Stimulated activated CD8-positive, alpha-beta memory T cell treated with anti-CD3 and anti-CD28 coated beads, Interleukin-12 subunit alpha, Interleukin-12 subunit beta, amount 100 ng/mL, for 1 hour (primary cell): Measurements from ENCODE around the gene LAMA5.
A peak's percentile ranks its signal among the peaks of the same experiment; 100 is the strongest.
"Not testable (repeated sequence)": the region's sequence is repeated elsewhere in the genome, so short reads cannot be mapped to it uniquely, and the experiment has no call there.

Source experiments
- DNase-seq: peaks from one replicate; pipeline ENCODE4 v3.0.0-alpha.2; 2020; ENCODE audit warnings: low read depth

Gene LAMA5

DNA sequence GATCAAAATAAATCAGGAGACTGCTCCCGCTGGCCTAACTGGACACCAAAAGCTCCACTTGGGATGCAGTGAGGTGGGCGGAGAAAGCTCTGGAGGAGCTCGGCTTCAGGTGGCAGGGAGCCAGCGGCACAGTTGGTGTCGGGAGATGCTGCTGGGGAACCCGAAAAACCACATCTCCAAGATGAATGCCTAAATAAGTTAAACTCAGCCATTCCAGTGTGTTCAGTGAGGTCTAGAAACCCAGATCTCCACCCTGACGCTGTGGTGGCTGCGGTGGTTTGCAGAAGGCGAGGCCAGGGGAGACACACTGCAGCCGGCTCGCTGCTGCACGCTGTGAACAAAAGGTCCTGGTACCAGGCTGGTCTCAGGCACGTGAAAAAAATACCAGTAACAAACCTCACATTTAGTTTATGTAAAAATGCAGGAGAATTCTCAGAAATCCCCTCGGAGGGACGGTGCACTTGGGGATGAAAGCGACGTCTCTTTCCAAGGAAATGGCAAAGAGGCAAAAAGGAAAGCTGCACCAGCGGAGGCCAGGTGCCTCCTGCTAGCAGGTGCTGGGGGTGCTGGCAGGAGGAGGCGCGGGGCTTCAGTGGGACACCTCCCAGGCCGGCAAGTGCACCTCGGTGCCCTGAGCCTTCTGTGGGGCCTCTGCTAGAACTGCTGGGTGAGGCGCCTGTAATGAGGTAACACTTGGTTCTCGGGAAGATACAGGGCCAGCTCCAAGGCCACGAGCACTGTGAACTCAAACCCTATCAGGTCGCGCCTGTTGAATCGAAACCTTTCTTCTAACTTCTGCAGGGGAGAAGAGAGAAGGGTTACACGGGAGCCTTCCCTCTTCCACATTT, 23.4 kb upstream of the LAMA5 start:
- no peak for DNase-seq

GRCh38 chr20:62389601-62390087, 22.5 kb upstream of the LAMA5 start:
- DNase-seq = no peak

DNA sequence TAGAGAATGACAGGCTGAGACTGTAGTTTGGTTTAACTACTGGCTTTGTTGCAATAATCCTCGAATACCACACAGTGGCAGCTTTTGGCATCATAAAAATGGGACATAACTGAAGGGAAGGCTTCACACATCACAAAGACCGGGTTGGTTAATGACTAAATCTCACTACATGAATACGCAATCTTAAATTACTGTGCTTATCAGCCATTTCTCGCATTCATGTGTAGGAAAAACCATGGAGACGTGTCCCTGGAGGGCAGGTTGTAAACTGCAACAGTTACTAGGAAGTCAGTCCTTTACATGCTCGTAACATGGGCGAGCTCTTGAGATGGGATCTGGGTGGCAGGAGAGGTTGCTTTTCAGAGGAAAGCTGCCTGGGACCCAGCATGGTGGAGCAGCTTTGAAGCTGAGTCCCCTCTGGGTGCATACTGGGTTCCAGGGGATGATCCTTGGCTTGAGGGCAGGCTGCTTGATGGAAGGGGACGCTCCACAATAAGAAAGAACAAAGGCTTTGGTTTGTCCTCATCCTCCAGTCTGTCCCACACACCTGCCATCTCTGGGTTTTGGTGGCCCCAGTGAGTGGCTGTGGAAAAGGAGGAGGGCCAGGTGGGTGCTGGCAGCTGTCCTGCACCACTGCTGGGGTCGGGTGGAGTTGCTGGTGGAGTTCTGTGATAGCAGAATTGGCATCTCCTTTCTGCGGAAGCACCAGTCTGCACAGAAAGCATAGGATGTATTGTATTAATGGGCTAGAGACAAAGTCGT, 21.9 kb upstream of the LAMA5 start:
- DNase-seq = no peak

DNA sequence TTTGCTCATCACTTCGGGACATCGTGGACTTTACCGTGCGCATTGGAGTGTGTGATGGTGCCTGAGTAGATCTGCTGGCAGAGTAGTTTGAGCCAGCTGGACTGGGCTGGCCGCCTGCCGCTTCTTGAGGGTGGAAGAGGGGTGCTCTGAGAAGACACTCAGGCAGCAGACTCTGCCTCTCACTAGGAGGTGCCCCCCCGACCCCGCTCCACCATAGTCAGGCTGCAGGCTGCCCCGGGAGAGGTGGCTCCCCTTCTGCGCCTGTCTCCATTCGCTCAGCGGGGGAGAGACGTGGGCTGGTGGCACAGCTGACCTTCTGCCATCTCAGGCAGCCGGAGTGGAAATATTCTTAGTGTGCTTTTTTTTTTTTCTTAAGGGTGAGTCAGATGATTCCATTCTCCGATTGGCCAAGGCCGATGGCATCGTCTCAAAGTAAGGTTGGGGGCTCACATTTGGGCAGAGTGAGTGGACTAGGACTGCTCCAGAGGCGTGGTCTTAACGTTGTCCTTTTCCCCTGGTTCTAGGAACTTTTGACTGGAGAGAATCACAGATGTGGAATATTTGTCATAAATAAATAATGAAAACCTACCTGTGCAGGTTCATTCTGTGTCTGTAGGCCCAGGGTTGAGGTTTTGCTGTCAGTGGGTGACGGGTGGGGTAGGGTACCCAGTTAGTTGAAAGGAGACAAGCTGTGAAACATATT, 21.0 kb upstream of the LAMA5 start:
- DNase-seq = no peak

GRCh38 chr20:62387219-62387913, 20.3 kb upstream of the LAMA5 start:
- no peak for DNase-seq

DNA sequence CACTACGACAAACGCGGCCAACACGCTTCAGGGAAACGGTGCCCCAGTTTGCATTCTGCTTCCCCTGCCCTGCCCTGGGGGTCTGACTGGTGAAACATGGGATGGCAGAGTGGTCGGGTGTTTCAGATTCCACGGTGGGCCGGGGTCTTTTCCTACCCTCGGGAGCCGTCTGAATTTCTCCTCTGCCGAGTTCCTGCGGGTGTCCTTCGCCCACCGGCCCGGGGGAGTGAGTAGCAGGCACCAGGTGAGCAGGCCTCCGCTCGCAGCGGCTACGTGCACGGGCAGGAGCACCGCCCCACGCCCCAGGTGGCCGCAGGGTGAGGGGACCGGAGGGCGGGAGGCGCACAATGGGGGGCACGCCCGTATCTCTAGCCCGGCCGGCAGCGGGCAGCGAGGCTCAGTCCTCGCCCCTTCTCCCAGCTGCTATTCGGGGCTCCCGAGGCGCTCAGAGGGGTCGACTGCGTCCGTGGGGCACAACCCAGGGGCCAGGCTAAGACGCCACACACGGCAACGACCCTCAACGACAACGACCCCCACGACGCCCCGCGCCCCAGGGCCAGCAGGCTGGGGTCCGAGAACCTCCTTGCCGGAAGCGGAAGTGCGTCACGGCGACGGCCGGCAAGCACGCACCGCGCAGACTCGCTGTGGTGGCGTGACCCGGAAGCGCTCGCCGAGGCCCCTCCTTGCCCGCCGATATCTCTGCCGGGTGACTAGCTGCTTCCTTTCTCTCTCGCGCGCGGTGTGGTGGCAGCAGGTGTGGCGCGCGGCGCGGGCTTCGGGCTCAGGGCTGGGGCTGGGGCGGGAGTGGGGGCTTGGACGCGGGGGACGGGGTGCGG, 19.5 kb upstream of the LAMA5 start, which contains the start of gene RPS21:
RPS21 (plus strand) TSS at position 721 of the 836 bp plus-strand sequence. CDS start 236 bp downstream, outside the sequence.
- peak; percentile 89 for DNase-seq

- DNase-seq = peak; percentile 53
Measured at GRCh38 chr20:62382306-62383198, 15.4 kb upstream of the LAMA5 start.

- no peak for DNase-seq
Measured at GRCh38 chr20:62381842-62382241, 14.7 kb upstream of the LAMA5 start.

- DNase-seq = no peak
Measured at GRCh38 chr20:62381202-62381797, 14.2 kb upstream of the LAMA5 start.

DNA sequence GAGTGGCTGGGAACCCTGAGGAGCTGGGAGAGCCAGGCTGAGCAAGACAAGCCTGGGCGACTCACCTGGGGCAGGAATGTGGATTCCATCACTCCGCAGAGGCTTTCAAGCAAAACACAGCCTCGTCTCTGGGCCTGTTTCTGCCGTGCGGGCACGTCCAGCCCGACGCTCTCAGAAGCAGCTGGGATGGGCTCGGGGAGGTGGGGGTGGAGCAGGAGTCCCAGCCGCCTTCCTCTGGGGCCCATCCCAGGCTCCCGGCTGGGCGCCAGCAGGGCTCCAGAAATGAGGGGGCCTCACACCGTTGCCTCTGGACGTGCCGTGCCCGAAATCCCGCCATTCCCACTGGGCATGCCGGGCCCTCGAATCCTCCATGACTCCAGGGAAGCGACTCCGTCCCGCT, 11.1 kb upstream of the LAMA5 start:
- no peak for DNase-seq

GRCh38 chr20:62377615-62378178, 10.6 kb upstream of the LAMA5 start:
- DNase-seq = no peak

DNA sequence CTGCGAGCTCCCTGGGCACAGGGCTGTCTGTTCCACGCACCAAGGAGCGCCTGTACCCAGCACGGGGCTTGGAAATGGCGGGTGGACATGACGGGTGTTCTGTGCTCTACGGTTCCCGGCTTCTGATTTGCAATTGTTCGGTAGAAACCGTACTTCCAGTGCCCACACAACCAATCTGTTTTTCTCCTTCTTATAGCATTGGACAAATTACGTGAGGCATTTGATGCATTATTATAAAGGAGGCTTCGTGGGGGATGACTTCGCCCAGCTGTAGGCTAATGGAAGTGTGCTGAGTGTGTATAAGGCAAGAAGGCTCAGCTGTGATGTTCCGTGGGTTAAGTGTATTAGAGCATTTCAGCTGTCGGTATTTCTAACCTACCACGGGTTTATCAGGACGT, 10.0 kb upstream of the LAMA5 start:
- no peak for DNase-seq

GRCh38 chr20:62376112-62377063, 9.3 kb upstream of the LAMA5 start:
- DNase-seq = no peak

DNA sequence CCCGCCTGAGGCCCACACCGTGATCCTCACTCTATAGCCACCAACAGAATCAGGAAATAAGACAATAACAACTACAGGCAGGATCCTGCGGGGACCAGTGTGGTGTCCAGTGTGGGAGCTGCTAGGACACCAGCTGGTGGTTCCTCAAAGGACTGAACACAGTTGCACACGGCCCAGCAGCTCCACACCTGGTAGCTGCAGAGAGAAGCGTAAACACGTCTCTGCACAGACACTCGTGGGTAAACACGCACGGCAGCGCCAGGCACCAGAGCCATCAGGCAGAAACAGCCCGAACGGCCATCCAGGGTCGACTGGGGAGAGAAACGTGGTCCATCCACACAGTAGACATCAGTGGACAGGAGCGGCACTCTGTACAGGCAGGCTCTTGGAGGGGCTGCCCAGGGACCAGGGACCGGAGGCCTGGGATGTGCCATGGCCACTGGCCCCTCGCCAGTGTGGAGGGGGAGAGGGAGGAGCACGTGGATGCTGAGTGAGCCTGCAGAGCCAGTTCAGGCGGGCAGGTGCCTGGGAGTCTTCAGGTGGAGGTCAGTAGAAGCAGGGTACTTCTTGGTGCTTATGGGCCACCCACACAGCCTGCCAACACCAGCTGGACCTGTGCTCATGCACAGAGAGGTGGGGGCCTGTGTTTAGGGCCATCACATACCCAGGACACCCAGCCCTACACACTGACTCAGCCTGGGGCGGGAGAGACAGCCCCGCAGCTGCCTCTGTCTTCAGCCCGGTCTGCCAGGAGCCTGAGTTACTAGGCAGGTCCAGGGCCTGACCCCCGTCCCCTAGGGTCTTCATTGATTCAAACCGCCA, 7.4 kb upstream of the LAMA5 start:
- DNase-seq = no peak

- DNase-seq = not testable (repeated sequence)
Measured at GRCh38 chr20:62373631-62374179, 6.6 kb upstream of the LAMA5 start.
